Endothelial cell (in vitro differentiated cells): ENCODE measurements around the gene RDM1. TPM values are rescaled to one million over a fixed set of nuclear protein-coding genes. Genes with fewer than 3 reads are reported as not detected.

ENCODE experiments used
- DNase-seq: peaks from one replicate; pipeline ENCODE4 v3.0.0; 2021; ENCODE audit warnings: low spot score
- H3K27ac Mint-ChIP-seq: one replicate; pipeline ENCODE4 v1.8.0; 2021; ENCODE audit warnings: mixed read lengths, inconsistent platforms; ENCODE audit not compliant: unreplicated experiment
- H3K27me3 Mint-ChIP-seq: one replicate; pipeline ENCODE4 v1.8.0; 2021; ENCODE audit warnings: mild to moderate bottlenecking, moderate library complexity, mixed read lengths, inconsistent platforms; ENCODE audit not compliant: unreplicated experiment
- H3K36me3 Mint-ChIP-seq: one replicate; pipeline ENCODE4 v1.8.0; 2021; ENCODE audit warnings: mild to moderate bottlenecking, low read depth, mixed read lengths, inconsistent platforms; ENCODE audit not compliant: unreplicated experiment
- H3K4me1 Mint-ChIP-seq: one replicate; pipeline ENCODE4 v1.8.0; 2021; ENCODE audit warnings: mild to moderate bottlenecking, mixed read lengths, inconsistent platforms; ENCODE audit not compliant: unreplicated experiment
- H3K4me3 Mint-ChIP-seq: one replicate; pipeline ENCODE4 v1.8.0; 2021; ENCODE audit warnings: mild to moderate bottlenecking, mixed read lengths, inconsistent platforms; ENCODE audit not compliant: unreplicated experiment
- H3K9me3 Mint-ChIP-seq: one replicate; pipeline ENCODE4 v1.8.0; 2021; ENCODE audit warnings: mixed read lengths, inconsistent platforms; ENCODE audit not compliant: unreplicated experiment
- CTCF ChIP-seq: fragments of 200-600 bp; sonication (generic); IDR thresholded peaks from one replicate; pipeline ENCODE4 v1.5.0; 2021; ENCODE audit warnings: antibody characterized with exemption; ENCODE audit not compliant: unreplicated experiment
- total RNA-seq: library from RNA; stranded (reverse); fragmentation: NEBNext Ultra II Directional; extraction: Animal tissue kit (Norgen Biotek cat#: 25700); gene quantifications from one replicate; pipeline ENCODE4 v1.2.1, GENCODE V29; 2021; ENCODE audit not compliant: unreplicated experiment

Gene RDM1
- total RNA-seq, 1 donor from 2014 or later, result 0.67 TPM

- no peak for DNase-seq
These were observed 50.6 kb downstream of the RDM1 start, which contains the start of gene CCL5 for GRCh38 chr17:35879773-35880654. Gene CCL5 (minus strand): TSS chr17:35880360.

GRCh38 chr17:35878361-35878760 is 52.2 kb downstream of the RDM1 start:
- Mint-ChIP-seq H3K36me3 (no peaks in the 10 kb centered on the region), H3K27me3 (peaks cover 2% of the 10 kb centered on the region), H3K4me3 (no peak overlapping the region), H3K9me3 (no peaks in the 10 kb centered on the region), H3K4me1 (peaks cover 23% of the 10 kb centered on the region), H3K27ac (no peak overlapping the region)
- no peak for DNase-seq
- no peak for TF ChIP-seq CTCF

More at GRCh38 chr17:35879773-35880654, 50.6 kb downstream of the RDM1 start, which contains the start of gene CCL5:
- Mint-ChIP-seq H3K9me3 (no peaks in the 10 kb centered on the region), H3K4me1 (peaks cover 21% of the 10 kb centered on the region), H3K36me3 (no peaks in the 10 kb centered on the region), H3K27me3 (peaks cover 2% of the 10 kb centered on the region), H3K4me3 (no peak within 1 kb of the TSS), H3K27ac (no peak within 1 kb of the TSS)
- no peak for TF ChIP-seq CTCF

GRCh38 chr17:35877345-35878029 is 53.1 kb downstream of the RDM1 start:
- Mint-ChIP-seq H3K27ac (no peak overlapping the region), H3K27me3 (peaks cover 2% of the 10 kb centered on the region), H3K4me3 (no peak overlapping the region), H3K4me1 (peaks cover 23% of the 10 kb centered on the region), H3K9me3 (no peaks in the 10 kb centered on the region), H3K36me3 (no peaks in the 10 kb centered on the region)
- no peak for TF ChIP-seq CTCF
- no peak for DNase-seq

- Mint-ChIP-seq H3K4me3 (no peak overlapping the region), H3K27me3 (peaks cover 2% of the 10 kb centered on the region), H3K27ac (peak overlapping the region; percentile 24), H3K4me1 (peaks cover 27% of the 10 kb centered on the region), H3K9me3 (no peaks in the 10 kb centered on the region), H3K36me3 (no peaks in the 10 kb centered on the region)
- no peak for TF ChIP-seq CTCF
- no peak for DNase-seq
These were observed 54.0 kb downstream of the RDM1 start for GRCh38 chr17:35876534-35876933.

- Mint-ChIP-seq H3K4me3 (no peak overlapping the region), H3K27ac (peak overlapping the region; percentile 80), H3K27me3 (peaks cover 2% of the 10 kb centered on the region), H3K36me3 (no peaks in the 10 kb centered on the region), H3K9me3 (no peaks in the 10 kb centered on the region), H3K4me1 (peaks cover 32% of the 10 kb centered on the region)
- TF ChIP-seq CTCF, result no peak
- DNase-seq, result no peak
These were observed 54.8 kb downstream of the RDM1 start for GRCh38 chr17:35875800-35876139.
